ENCODE results near the gene CSNK1G1.

Gene CSNK1G1

DNA sequence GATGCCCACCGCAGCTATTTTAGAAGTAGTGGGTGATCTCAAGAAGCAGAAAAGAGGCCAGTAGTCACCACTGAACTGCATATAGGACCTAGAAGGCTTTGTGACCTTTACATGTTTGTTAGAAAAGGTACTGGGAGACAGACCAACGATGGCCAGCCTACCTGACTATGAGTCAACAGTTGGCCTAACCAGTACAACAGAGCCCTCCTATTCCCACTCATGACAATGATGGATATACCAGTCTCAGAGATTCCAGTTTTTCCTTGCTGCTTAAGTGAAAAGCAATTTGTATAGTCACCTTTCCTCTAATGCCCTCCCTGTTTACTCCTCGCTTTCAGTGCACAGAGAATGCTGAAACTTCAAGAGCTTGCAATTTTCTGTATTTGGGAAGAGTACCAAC is 106.6 kb downstream of the CSNK1G1 start:
- no peak overlapping the region for H3K27ac ChIP-seq
- no peak overlapping the region for H3K4me3 ChIP-seq (ENCODE audit: low read depth, low read length)
- TF ChIP-seq, protein P1, sequence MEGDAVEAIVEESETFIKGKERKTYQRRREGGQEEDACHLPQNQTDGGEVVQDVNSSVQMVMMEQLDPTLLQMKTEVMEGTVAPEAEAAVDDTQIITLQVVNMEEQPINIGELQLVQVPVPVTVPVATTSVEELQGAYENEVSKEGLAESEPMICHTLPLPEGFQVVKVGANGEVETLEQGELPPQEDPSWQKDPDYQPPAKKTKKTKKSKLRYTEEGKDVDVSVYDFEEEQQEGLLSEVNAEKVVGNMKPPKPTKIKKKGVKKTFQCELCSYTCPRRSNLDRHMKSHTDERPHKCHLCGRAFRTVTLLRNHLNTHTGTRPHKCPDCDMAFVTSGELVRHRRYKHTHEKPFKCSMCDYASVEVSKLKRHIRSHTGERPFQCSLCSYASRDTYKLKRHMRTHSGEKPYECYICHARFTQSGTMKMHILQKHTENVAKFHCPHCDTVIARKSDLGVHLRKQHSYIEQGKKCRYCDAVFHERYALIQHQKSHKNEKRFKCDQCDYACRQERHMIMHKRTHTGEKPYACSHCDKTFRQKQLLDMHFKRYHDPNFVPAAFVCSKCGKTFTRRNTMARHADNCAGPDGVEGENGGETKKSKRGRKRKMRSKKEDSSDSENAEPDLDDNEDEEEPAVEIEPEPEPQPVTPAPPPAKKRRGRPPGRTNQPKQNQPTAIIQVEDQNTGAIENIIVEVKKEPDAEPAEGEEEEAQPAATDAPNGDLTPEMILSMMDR (IDR thresholded peaks at IDR 0.05; ENCODE audit: low read depth, low read length) = no peak
- no peaks in the 10 kb centered on the region for H3K27me3 ChIP-seq (ENCODE audit: insufficient read depth, low read depth, severe bottlenecking)
- no peak for DNase-seq
- H3K9me3 ChIP-seq (ENCODE audit: severe bottlenecking) = no peaks in the 10 kb centered on the region
- H3K36me3 ChIP-seq = no peaks in the 10 kb centered on the region; the same call in 1 of the 2 replicates

DNA sequence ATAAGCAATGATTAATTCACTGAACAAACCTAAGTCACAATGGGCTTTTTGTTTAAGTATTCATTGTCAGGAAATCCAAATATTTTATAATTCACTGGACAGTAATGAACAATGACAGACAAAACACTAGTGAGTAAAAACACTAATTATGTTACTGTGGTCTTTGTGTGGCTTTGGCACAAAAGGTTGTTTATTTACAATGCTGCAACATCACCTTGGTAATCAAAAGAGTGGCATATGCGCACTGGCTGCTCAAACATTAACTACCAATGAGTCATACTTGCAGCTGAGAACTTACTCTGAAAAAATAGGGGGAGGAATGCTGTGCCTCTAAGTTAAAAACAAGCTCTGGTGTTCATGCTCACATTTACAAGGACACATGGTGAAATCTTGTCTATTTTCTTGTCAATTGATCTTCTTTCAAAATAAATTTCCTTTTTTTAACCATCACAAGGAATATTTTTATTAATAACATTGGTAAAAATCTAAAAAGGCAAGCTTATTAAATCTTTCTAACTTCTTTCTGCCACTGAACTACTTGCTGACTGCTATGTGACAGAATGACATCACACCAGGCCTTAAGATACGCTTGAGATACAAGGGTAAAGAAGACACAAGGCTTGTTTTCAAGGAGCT is 107.9 kb downstream of the CSNK1G1 start:
- Histone ChIP-seq H3K36me3 (no peaks in the 10 kb centered on the region; the same call in 1 of the 2 replicates), H3K4me3 (ENCODE audit: low read depth, low read length) (no peak overlapping the region), H3K27me3 (ENCODE audit: insufficient read depth, low read depth, severe bottlenecking) (no peaks in the 10 kb centered on the region), H3K27ac (no peak overlapping the region), H3K9me3 (ENCODE audit: severe bottlenecking) (no peaks in the 10 kb centered on the region)
- no peak for DNase-seq
- TF ChIP-seq, protein P1 (IDR thresholded peaks at IDR 0.05; ENCODE audit: low read depth, low read length) = no peak

DNA sequence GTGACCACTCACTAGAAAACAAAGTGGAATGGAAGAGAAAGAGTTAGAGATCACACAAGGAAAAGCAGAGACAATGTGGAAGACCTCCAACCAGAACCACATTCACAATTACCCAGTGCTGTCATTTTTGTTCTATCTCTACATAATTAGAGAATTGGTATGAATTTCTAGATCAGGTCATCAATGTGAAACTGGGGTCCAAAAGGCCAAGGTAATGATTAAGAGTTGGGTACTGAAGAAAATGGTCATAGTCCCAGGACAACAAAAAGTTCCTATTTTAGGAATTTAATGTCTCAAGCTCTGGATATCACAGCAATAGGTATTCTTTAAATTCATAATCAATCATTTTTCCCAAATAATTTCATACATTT is 108.5 kb downstream of the CSNK1G1 start:
- H3K4me3 ChIP-seq (ENCODE audit: low read depth, low read length) = no peak overlapping the region
- no peak overlapping the region for H3K27ac ChIP-seq
- H3K27me3 ChIP-seq (ENCODE audit: insufficient read depth, low read depth, severe bottlenecking) = no peaks in the 10 kb centered on the region
- H3K36me3 ChIP-seq = no peaks in the 10 kb centered on the region; the same call in 1 of the 2 replicates
- DNase-seq = no peak
- TF ChIP-seq, protein P1 (IDR thresholded peaks at IDR 0.05; ENCODE audit: low read depth, low read length) = no peak
- no peaks in the 10 kb centered on the region for H3K9me3 ChIP-seq (ENCODE audit: severe bottlenecking)

DNA sequence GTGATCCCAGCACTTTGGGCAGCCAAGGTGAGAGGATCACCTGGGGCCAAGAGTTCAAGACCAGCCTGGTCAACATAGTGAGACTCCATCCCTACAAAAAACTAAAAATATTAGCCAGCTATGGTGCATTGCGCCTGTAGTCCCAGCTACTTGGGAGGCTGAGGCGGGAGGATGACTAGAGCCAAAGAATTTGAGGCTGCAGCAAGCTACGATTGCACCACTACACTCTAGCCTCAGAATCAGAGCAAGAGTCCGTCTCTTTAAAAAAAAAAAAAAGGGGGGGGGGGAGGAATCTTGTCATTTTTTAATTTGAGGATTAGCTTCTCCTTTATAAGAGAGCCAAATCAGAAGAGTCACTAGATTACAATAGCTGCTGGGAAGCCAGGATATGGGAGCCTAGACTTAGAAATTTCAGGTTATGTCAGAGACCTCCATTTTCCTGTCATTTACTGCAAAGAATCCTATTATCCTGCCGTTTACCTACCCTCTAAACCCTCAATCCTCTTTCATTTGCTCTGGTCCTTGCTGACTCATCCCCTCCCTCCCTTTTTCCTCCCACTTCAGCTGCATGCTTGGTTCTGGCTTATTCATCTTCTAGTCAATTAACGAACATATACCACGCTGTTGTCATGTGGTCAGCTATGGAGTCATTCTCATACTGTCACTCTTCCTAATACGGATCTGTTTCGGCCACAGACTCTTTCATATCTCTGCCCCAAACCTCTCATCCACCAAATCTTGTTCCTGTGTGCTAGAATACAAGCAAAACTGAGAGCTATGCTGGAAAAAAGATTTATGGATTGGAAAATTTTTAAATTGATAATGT is 109.4 kb downstream of the CSNK1G1 start:
- no peaks in the 10 kb centered on the region for H3K27me3 ChIP-seq (ENCODE audit: insufficient read depth, low read depth, severe bottlenecking)
- H3K27ac ChIP-seq = no peak overlapping the region
- no peaks in the 10 kb centered on the region for H3K9me3 ChIP-seq (ENCODE audit: severe bottlenecking)
- H3K4me3 ChIP-seq (ENCODE audit: low read depth, low read length) = no peak overlapping the region
- DNase-seq = peak; percentile 50
- TF ChIP-seq, protein P1 (IDR thresholded peaks at IDR 0.05; ENCODE audit: low read depth, low read length) = no peak
- no peaks in the 10 kb centered on the region; the same call in 1 of the 2 replicates for H3K36me3 ChIP-seq

DNA sequence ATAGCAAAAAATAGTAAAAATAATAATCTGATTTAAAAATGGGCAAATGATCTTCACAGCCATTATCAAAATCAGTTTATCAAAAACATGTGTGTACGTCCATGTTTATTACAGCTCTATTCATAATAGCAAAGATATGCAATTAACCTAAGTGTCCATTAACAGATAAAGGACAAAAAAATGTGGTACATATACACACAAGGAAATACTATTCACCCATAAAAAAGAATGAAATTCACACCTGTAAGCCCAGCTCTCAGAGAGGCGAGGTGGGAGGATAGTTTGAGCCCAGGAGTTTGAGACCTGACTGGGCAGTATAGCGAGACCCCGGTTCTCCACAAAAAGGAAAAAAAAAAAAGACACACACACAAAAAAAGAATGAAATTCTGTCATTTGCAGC is 110.6 kb downstream of the CSNK1G1 start:
- no peak for DNase-seq
- Histone ChIP-seq H3K4me3 (ENCODE audit: low read depth, low read length) (no peak overlapping the region), H3K36me3 (no peaks in the 10 kb centered on the region; the same call in none of the 2 replicates), H3K27ac (no peak overlapping the region), H3K9me3 (ENCODE audit: severe bottlenecking) (no peaks in the 10 kb centered on the region), H3K27me3 (ENCODE audit: insufficient read depth, low read depth, severe bottlenecking) (no peaks in the 10 kb centered on the region)
- TF ChIP-seq, protein P1 (IDR thresholded peaks at IDR 0.05; ENCODE audit: low read depth, low read length) = no peak

All from WERI-Rb-1 (cell line).